ENCODE data around the gene ZNF792.
"Not testable (repeated sequence)": the region's sequence is repeated elsewhere in the genome, so short reads cannot be mapped to it uniquely, and the experiment has no call there.

The ZNF792 gene

DNA sequence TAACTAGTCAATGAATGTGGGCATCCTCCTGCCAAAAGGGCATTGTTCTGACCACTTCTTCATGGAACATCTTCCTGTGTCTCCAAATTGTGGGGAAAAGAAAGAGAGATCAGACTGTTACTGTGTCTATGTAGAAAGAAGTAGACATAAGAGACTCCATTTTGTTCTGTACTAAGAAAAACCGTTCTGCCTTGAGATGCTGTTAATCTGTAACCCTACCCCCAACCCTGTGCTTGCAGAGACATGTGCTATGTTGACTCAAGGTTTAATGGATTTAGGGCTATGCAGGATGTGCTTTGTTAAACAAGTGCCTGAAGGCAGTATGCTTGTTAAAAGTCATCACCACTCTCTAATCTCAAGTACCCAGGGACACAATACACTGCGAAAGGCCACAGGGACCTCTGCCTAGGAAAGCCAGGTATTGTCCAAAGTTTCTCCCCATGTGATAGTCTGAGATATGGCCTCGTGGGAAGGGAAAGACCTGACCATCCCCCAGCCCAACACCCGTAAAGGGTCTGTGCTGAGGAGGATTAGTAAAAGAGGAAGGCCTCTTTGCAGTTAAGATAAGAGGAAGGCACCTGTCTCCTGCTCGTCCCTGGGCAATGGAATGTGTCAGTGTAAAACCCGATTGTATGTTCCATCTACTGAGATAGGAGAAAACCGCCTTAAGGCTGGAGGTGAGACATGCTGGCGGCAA is 43.8 kb downstream of the ZNF792 start:
- not testable (repeated sequence) for FAIRE-seq

DNA sequence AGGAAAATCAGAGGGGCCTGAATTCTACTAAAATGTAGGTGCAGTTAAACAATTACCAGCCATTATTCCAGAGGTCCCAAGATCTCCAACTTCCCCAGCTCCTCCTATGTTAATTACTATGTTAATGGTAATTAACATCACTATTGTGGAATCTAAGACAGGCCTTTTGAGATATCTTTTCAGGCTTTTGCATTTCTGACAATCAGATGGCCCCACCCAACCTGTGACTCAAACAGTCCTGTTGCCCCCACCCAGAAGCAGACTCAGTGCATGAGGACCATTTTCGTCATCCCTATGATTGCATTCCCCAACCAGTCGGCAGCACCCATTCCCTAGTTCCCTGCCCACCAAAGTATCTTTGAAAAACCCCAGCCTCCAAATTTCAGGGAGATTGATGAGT is 45.8 kb downstream of the ZNF792 start:
- no peak for FAIRE-seq

DNA sequence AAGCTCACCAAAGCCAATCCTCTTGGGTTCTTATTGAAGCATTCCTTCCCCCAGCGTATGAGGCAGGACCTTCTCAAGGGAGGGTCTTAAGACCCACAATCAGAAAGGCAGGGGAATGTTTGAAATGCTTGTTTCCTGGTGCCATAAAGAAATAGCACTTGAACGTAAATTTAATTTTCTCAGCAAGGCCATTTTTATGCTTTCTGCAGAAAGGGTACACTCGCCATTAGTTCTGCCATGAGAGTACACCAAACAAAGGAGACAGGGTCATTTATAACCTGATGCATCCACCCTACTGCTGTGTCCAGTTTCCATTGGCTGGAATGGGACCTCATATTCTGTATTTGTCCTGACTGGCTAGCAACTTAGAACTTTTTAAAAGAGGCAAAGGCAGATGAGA is 46.9 kb downstream of the ZNF792 start:
- FAIRE-seq, result not testable (repeated sequence)

DNA sequence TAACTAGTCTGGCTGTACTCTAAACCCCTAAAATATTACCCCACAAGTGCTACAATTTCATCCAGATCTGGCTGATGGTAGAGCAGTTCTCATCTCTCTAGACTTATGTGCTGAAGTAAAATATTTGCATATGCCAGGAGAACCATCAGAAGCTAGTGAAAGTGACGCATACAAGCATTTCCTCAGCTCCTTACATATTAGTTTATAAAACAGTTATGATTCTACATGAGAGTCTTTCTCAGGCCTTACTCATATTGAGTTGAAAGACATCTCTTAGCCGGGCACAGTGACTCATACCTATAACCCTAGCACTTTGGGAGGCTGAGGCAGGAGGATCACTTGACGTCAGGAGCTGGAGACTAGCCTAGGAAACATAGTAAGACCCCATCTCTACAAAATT is 53.3 kb downstream of the ZNF792 start:
- no peak for FAIRE-seq
